Renal cortex interstitium (tissue), 11 donors: Measurements from ENCODE around the gene SLC25A34. TPM values are rescaled to one million over a fixed set of nuclear protein-coding genes. Genes with fewer than 3 reads are reported as not detected.

ENCODE experiments used
- DNase-seq, 11 donors: peaks; one replicate each; pipeline ENCODE4 v3.0.0-alpha.2; 2013; ENCODE audit warnings: low read depth in 9 of 11, low spot score in 4 of 11; ENCODE audit errors: extremely low read depth in 1 of 11
- polyA plus RNA-seq, 3 donors: library from polyadenylated mRNA; unstranded; fragments of 120-200 nt; gene quantifications; one replicate each; pipeline ENCODE4 v1.2.1, GENCODE V29; 2013; ENCODE audit not compliant: insufficient read length in 3 of 3

SLC25A34 gene
- polyA plus RNA-seq, 3 donors: 2.4 to 5.3 (median 2.5) TPM

- DNase-seq: no peak
Measured at GRCh38 chr1:15708486-15709137, 27.4 kb upstream of the SLC25A34 start.

GRCh38 chr1:15709226-15709625, 26.8 kb upstream of the SLC25A34 start:
- DNase-seq: no peak

GRCh38 chr1:15712168-15712567, 23.9 kb upstream of the SLC25A34 start:
- no peak for DNase-seq

GRCh38 chr1:15714406-15715136, 21.5 kb upstream of the SLC25A34 start:
- DNase-seq: no peak

GRCh38 chr1:15717418-15718125, 18.5 kb upstream of the SLC25A34 start:
- no peak for DNase-seq

GRCh38 chr1:15718199-15718601, 17.9 kb upstream of the SLC25A34 start:
- DNase-seq: no peak

- DNase-seq: no peak
Measured at GRCh38 chr1:15719381-15720120, 16.5 kb upstream of the SLC25A34 start.

- no peak for DNase-seq
Measured at GRCh38 chr1:15720861-15721260, 15.2 kb upstream of the SLC25A34 start.

GRCh38 chr1:15722411-15722810, 13.6 kb upstream of the SLC25A34 start:
- DNase-seq: no peak

- DNase-seq: no peak
Measured at GRCh38 chr1:15722836-15723532, 13.1 kb upstream of the SLC25A34 start.

GRCh38 chr1:15723631-15724246, 12.3 kb upstream of the SLC25A34 start:
- DNase-seq: no peak

- no peak for DNase-seq
Measured at GRCh38 chr1:15724949-15725880, 10.8 kb upstream of the SLC25A34 start.

- DNase-seq: no peak
Measured at GRCh38 chr1:15726508-15726907, 9.6 kb upstream of the SLC25A34 start.

GRCh38 chr1:15727021-15727420, 9.0 kb upstream of the SLC25A34 start:
- no peak for DNase-seq

- no peak for DNase-seq
Measured at GRCh38 chr1:15727424-15727823, 8.6 kb upstream of the SLC25A34 start.

- DNase-seq: no peak
Measured at GRCh38 chr1:15727866-15728534, 8.1 kb upstream of the SLC25A34 start.
